ENCODE measurements around the gene SLC17A7. TPM values are rescaled to one million over a fixed set of nuclear protein-coding genes. Genes with fewer than 3 reads are reported as not detected.

Gene SLC17A7
- total and polyA plus RNA-seq, 2 donors (not counting 1 experiment from before 2014, with no cell fraction given) = 0.60 to 0.89 TPM

- ChIA-PET POLR2A (interaction anchor here (0.5 to 0.6 kb wide), 2 partner anchors 18 to 34 kb away, joined by 3 to 6 read pairs; no protein-coding TSS in a partner anchor), CTCF (interaction anchor here (0.8 to 2.1 kb wide), 12 partner anchors 20 to 250 kb away, joined by 3 to 13 read pairs (median 4); partner anchors contain the start of genes ALDH16A1 and RPS11)
- Histone ChIP-seq H4K20me1 (ENCODE audit: control insufficient read depth, insufficient read depth, low read length, poor library complexity, severe bottlenecking) (no peaks in the 10 kb centered on the region), H3K27ac (ENCODE audit: low read length in 2 of 2) (peak overlapping the region in 1 of 2 donors; percentile 12), H2AFZ (ENCODE audit: insufficient read depth, low read depth, low read length, poor library complexity, severe bottlenecking) (no peak overlapping the region), H3K36me3 (replicated peaks in 1 of 2; ENCODE audit: control extremely low read depth in 1 of 2, control insufficient read depth in 1 of 2, extremely low read depth in 1 of 2, insufficient read depth in 2 of 2, low read length in 1 of 2) (peaks cover 0 to 3% of the 10 kb centered on the region in 2 experiments), H3K4me1 (ENCODE audit: control insufficient read depth in 2 of 2, insufficient read depth in 2 of 2, low read length in 2 of 2) (peaks cover 26 to 51% of the 10 kb centered on the region in 2 donors), H3K9me3 (ENCODE audit: control extremely low read depth in 1 of 3, control insufficient read depth in 2 of 3, insufficient read depth in 1 of 3, low read length in 2 of 3) (no peaks in the 10 kb centered on the region), H3K27me3 (replicated peaks in 1 of 4; ENCODE audit: control extremely low read depth in 1 of 4, control insufficient read depth in 3 of 4, insufficient read depth in 4 of 4, low read length in 3 of 4) (no peaks in the 10 kb centered on the region), H3K4me2 (replicated peaks; ENCODE audit: low read depth, low read length, poor library complexity, severe bottlenecking) (peak overlapping the region; percentile 20), H3K9ac (ENCODE audit: low read length) (no peak overlapping the region), H3K79me2 (ENCODE audit: control insufficient read depth, insufficient read depth, low read length) (peaks cover 29% of the 10 kb centered on the region), H3K4me3 (ENCODE audit: control extremely low read depth in 1 of 5, extremely low read depth in 1 of 5, insufficient read depth in 1 of 5, low read depth in 2 of 5, low read length in 4 of 5) (no peak overlapping the region)
- TF ChIP-seq CTCF (IDR thresholded peaks at IDR 0.05) (peak; percentile 50), EZH2 (IDR thresholded peaks at IDR 0.05; ENCODE audit: borderline replicate concordance, insufficient read depth, low read depth, low read length, poor library complexity, severe bottlenecking) (no peak)
- no peaks in the 10 kb centered on the region for H3K27me3 Mint-ChIP-seq
- peaks cover 40% of the 10 kb centered on the region for H3K4me1 Mint-ChIP-seq
- ATAC-seq (ENCODE audit: low read depth) (peak; percentile 22), DNase-seq (peak; percentile 61)
- WGBS (ENCODE audit: insufficient coverage) = 68% methylated on average over 21 of the region's 27 CpGs
- no peaks in the 10 kb centered on the region for H3K9me3 Mint-ChIP-seq (ENCODE audit: insufficient read depth)
- intact Hi-C loops (cut with micrococcal nuclease) = loop anchor here (2.0 to 10.0 kb wide), 2 partner anchors 249 to 841 kb away; partner anchors contain the start of gene DBP
- H3K27ac Mint-ChIP-seq = peak overlapping the region; percentile 75
- peak overlapping the region; percentile 50 for H3K4me3 Mint-ChIP-seq
These were observed 34.9 kb upstream of the SLC17A7 start for GRCh38 chr19:49475995-49476880.
